H9 (cell line): ENCODE data around the gene ADORA3. TPM values are rescaled to one million over a fixed set of nuclear protein-coding genes. Genes with fewer than 3 reads are reported as not detected.

Source experiments
- DNase-seq: peaks from one replicate; pipeline ENCODE4 v3.0.0-alpha.2; 2017
- H2AFZ ChIP-seq: one replicate; pipeline ENCODE4 v1.6.1; 2013; ENCODE audit warnings: mild to moderate bottlenecking, low read length, control low read depth, moderate library complexity
- H2AK5ac ChIP-seq: 2 replicates; pipeline ENCODE4 v1.6.1; 2013; ENCODE audit warnings: low read length, control low read depth, mixed read lengths; ENCODE audit not compliant: insufficient read length
- H2BK120ac ChIP-seq: one replicate; pipeline ENCODE4 v1.6.1; 2013; ENCODE audit warnings: low read depth, mild to moderate bottlenecking, low read length, control low read depth, inconsistent platforms; ENCODE audit not compliant: poor library complexity, severe bottlenecking
- H2BK12ac ChIP-seq: 2 replicates; pipeline ENCODE4 v1.6.1; 2013; ENCODE audit warnings: low read length, control low read depth, mixed read lengths, low read depth; ENCODE audit not compliant: insufficient read length
- H2BK15ac ChIP-seq: 2 replicates; pipeline ENCODE4 v1.6.1; 2013; ENCODE audit warnings: low read depth, low read length, control low read depth
- H2BK20ac ChIP-seq: one replicate; pipeline ENCODE4 v1.6.1; 2013; ENCODE audit warnings: low read depth, mild to moderate bottlenecking, low read length, control low read depth, inconsistent platforms; ENCODE audit not compliant: poor library complexity, severe bottlenecking
- H2BK5ac ChIP-seq: 2 replicates; pipeline ENCODE4 v1.6.1; 2013; ENCODE audit warnings: low read length, control low read depth, mixed read lengths; ENCODE audit not compliant: insufficient read length
- H3K14ac ChIP-seq: 2 replicates; pipeline ENCODE4 v1.6.1; 2013; ENCODE audit warnings: low read length, control low read depth; ENCODE audit not compliant: insufficient read depth
- H3K18ac ChIP-seq: 2 replicates; pipeline ENCODE4 v1.6.1; 2013; ENCODE audit warnings: low read depth, mild to moderate bottlenecking, mixed read lengths, low read length, control low read depth; ENCODE audit not compliant: insufficient read length
- H3K23ac ChIP-seq: 2 replicates; pipeline ENCODE4 v1.6.1; 2013; ENCODE audit warnings: low read length, control low read depth, mixed read lengths, low read depth; ENCODE audit not compliant: insufficient read length
- H3K23me2 ChIP-seq: 2 replicates; pipeline ENCODE4 v1.6.1; 2013; ENCODE audit warnings: low read depth, mild to moderate bottlenecking, mixed read lengths, low read length, control low read depth; ENCODE audit not compliant: insufficient read length, poor library complexity, severe bottlenecking
- H3K27ac ChIP-seq: 2 replicates; pipeline ENCODE4 v1.5.1; 2013; ENCODE audit warnings: low read length, control low read depth, mixed read lengths, low read depth; ENCODE audit not compliant: insufficient read length
- H3K27me3 ChIP-seq: 2 replicates; pipeline ENCODE4 v1.6.1; 2013; ENCODE audit warnings: low read length, control low read depth, inconsistent platforms; ENCODE audit not compliant: insufficient read depth
- H3K4ac ChIP-seq: 2 replicates; pipeline ENCODE4 v1.6.1; 2013; ENCODE audit warnings: low read depth, mild to moderate bottlenecking, control low read depth, inconsistent platforms, low read length, moderate library complexity
- H3K4me1 ChIP-seq: 2 replicates; pipeline ENCODE4 v1.6.1; 2013; ENCODE audit warnings: low read length, control low read depth, inconsistent platforms; ENCODE audit not compliant: insufficient read depth
- H3K4me2 ChIP-seq: 2 replicates; pipeline ENCODE4 v1.6.1; 2013; ENCODE audit warnings: low read length, control low read depth, mixed read lengths; ENCODE audit not compliant: insufficient read length, insufficient read depth
- H3K56ac ChIP-seq: 2 replicates; pipeline ENCODE4 v1.6.1; 2013; ENCODE audit warnings: low read depth, mild to moderate bottlenecking, mixed read lengths, low read length, control low read depth; ENCODE audit not compliant: insufficient read length
- H3K79me1 ChIP-seq: 2 replicates; pipeline ENCODE4 v1.6.1; 2013; ENCODE audit warnings: low read depth, mild to moderate bottlenecking, moderate library complexity, low read length, control low read depth, inconsistent platforms; ENCODE audit not compliant: insufficient read depth, poor library complexity, severe bottlenecking
- H3K79me2 ChIP-seq: 2 replicates; pipeline ENCODE4 v1.6.1; 2013; ENCODE audit warnings: low read length, control low read depth, inconsistent platforms; ENCODE audit not compliant: insufficient read depth
- H3K9ac ChIP-seq: 2 replicates; pipeline ENCODE4 v1.6.1; 2013; ENCODE audit warnings: low read length, control low read depth, mixed read lengths; ENCODE audit not compliant: insufficient read length; ENCODE audit errors: extremely low read depth
- H3K9me3 ChIP-seq: one replicate; pipeline ENCODE4 v1.6.1; 2013; ENCODE audit warnings: low read depth, low read length, inconsistent platforms; ENCODE audit not compliant: control insufficient read depth
- H3T11ph ChIP-seq: one replicate; pipeline ENCODE4 v1.6.1; 2013; ENCODE audit warnings: mild to moderate bottlenecking, low read length, control low read depth, inconsistent platforms
- H4K20me1 ChIP-seq: one replicate; pipeline ENCODE4 v1.6.1; 2013; ENCODE audit not compliant: control insufficient read depth, insufficient read length, insufficient read depth
- H4K5ac ChIP-seq: 2 replicates; pipeline ENCODE4 v1.6.1; 2013; ENCODE audit warnings: low read depth, mild to moderate bottlenecking, mixed read lengths, low read length, control low read depth; ENCODE audit not compliant: insufficient read length
- H4K8ac ChIP-seq: replicated peaks from 2 replicates; pipeline ENCODE4 v1.6.1; 2013; ENCODE audit warnings: low read length, control low read depth, mixed read lengths, low read depth; ENCODE audit not compliant: insufficient read length
- H4K91ac ChIP-seq: 2 replicates; pipeline ENCODE4 v1.6.1; 2013; ENCODE audit warnings: low read depth, mild to moderate bottlenecking, moderate library complexity, mixed read lengths, low read length, control low read depth; ENCODE audit not compliant: insufficient read length
- H3K27ac Mint-ChIP-seq, 3 experiments: 2 replicates in 2 of 3; 3 replicates in 1 of 3; pipeline ENCODE4 v1.8.0; 2020 to 2021; ENCODE audit warnings: mixed read lengths in 3 of 3, mild to moderate bottlenecking in 1 of 3, moderate library complexity in 1 of 3
- H3K27me3 Mint-ChIP-seq: 2 replicates; pipeline ENCODE4 v1.8.0; 2021; ENCODE audit warnings: low read depth, mild to moderate bottlenecking, moderate library complexity, mixed read lengths
- H3K36me3 Mint-ChIP-seq, 3 experiments: 2 replicates in 2 of 3; 3 replicates in 1 of 3; pipeline ENCODE4 v1.8.0; 2020 to 2021; ENCODE audit warnings: low read depth in 3 of 3, mixed read lengths in 3 of 3; ENCODE audit not compliant: insufficient read depth in 1 of 3
- H3K4me1 Mint-ChIP-seq, 2 experiments: 2 replicates each; pipeline ENCODE4 v1.8.0; 2020; ENCODE audit warnings: mixed read lengths in 2 of 2
- H3K4me3 Mint-ChIP-seq, 2 experiments: 2 replicates in 1 of 2; 3 replicates in 1 of 2; pipeline ENCODE4 v1.8.0; 2020 to 2021; ENCODE audit warnings: mild to moderate bottlenecking in 2 of 2, mixed read lengths in 2 of 2, moderate library complexity in 1 of 2
- H3K9me3 Mint-ChIP-seq, 2 experiments: 2 replicates in 1 of 2; 3 replicates in 1 of 2; pipeline ENCODE4 v1.8.0; 2020; ENCODE audit warnings: mild to moderate bottlenecking in 2 of 2, mixed read lengths in 2 of 2, moderate library complexity in 1 of 2
- WGBS: extraction: QIAGEN DNeasy Blood & Tissue Kit; methylation state at CpG from one replicate; pipeline ENCODE4 v1.1.7; 2013; ENCODE audit warnings: missing lambda C conversion rate, low lambda C conversion rate, mixed read lengths; ENCODE audit not compliant: insufficient read length; ENCODE audit errors: extremely low coverage; 5-methylcytosine and 5-hydroxymethylcytosine counted together
- total RNA-seq: library from RNA; stranded (reverse); gene quantifications from 2 replicates; pipeline ENCODE4 v1.2.1, GENCODE V29; 2021
- TF ChIP-seq, protein P1 (sequence below): fragments of 200-600 bp; sonication (generic); conservative IDR thresholded peaks from 3 replicates; pipeline ENCODE4 v1.8.0; 2021; ENCODE audit warnings: antibody characterized with exemption, mild to moderate bottlenecking

The ADORA3 gene
- total RNA-seq, 1 experiment from 2014 or later = not detected

DNA sequence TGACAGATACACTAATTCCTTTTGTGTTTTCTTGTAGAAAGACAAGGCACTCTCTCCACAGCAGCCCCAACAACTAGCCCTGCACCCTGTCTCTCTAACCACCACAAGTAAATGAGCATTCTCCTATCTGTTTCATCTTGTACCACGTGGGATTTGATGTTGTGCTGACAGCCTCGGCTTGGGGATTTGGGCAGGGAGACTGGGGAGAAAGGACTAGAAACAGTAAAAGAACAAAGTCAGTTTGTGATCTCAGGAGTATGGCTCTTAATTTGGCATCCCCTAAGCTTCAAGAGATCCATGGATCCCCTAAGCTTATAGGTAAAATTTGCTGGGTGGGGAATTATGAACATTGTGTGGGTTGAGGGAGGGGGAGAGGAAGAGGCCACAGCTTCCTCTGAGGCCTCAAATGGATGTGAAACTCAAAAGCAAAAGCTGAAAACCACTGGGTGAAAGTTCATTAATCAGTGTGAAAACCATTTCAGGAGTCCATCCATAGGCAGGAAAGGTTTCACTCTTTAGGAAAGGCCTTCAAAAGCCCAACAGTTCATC is 26.6 kb downstream of the ADORA3 start:
- H4K20me1 ChIP-seq = no peaks in the 10 kb centered on the region
- H4K8ac ChIP-seq = no peak overlapping the region
- H3K23ac ChIP-seq = no peak overlapping the region
- H3K4me1 Mint-ChIP-seq = no peaks in the 10 kb centered on the region
- no peaks in the 10 kb centered on the region for H3K23me2 ChIP-seq
- no CpG with 5 or more reads among the region's 2 CpGs for WGBS
- H3K27me3 Mint-ChIP-seq = no peaks in the 10 kb centered on the region; the same call in 1 of the 2 replicates
- no peaks in the 10 kb centered on the region for H3K27me3 ChIP-seq
- no peaks in the 10 kb centered on the region for H3K79me2 ChIP-seq
- H4K5ac ChIP-seq = no peak overlapping the region
- no peak overlapping the region for H3K4ac ChIP-seq
- no peak overlapping the region for H3K27ac ChIP-seq
- no peaks in the 10 kb centered on the region for H3K79me1 ChIP-seq
- no peak overlapping the region for H2BK5ac ChIP-seq
- no peaks in the 10 kb centered on the region for H3K9me3 Mint-ChIP-seq
- H3K4me2 ChIP-seq = no peak overlapping the region
- H2BK12ac ChIP-seq = no peak overlapping the region
- no peaks in the 10 kb centered on the region; a peak in 1 of 7 replicates for H3K36me3 Mint-ChIP-seq
- H3K9me3 ChIP-seq = no peaks in the 10 kb centered on the region
- no peak overlapping the region for H3K9ac ChIP-seq
- no peak overlapping the region for H3K14ac ChIP-seq
- no peak overlapping the region for H2BK120ac ChIP-seq
- H2AFZ ChIP-seq = no peak overlapping the region
- H3T11ph ChIP-seq = no peak overlapping the region
- H4K91ac ChIP-seq = no peak overlapping the region
- no peak overlapping the region for H3K4me3 Mint-ChIP-seq
- TF ChIP-seq, protein P1, sequence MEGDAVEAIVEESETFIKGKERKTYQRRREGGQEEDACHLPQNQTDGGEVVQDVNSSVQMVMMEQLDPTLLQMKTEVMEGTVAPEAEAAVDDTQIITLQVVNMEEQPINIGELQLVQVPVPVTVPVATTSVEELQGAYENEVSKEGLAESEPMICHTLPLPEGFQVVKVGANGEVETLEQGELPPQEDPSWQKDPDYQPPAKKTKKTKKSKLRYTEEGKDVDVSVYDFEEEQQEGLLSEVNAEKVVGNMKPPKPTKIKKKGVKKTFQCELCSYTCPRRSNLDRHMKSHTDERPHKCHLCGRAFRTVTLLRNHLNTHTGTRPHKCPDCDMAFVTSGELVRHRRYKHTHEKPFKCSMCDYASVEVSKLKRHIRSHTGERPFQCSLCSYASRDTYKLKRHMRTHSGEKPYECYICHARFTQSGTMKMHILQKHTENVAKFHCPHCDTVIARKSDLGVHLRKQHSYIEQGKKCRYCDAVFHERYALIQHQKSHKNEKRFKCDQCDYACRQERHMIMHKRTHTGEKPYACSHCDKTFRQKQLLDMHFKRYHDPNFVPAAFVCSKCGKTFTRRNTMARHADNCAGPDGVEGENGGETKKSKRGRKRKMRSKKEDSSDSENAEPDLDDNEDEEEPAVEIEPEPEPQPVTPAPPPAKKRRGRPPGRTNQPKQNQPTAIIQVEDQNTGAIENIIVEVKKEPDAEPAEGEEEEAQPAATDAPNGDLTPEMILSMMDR = no peak
- no peaks in the 10 kb centered on the region for H3K4me1 ChIP-seq
- H3K56ac ChIP-seq = no peak overlapping the region
- no peak overlapping the region for H2AK5ac ChIP-seq
- H3K27ac Mint-ChIP-seq = no peak overlapping the region
- no peak overlapping the region for H2BK15ac ChIP-seq
- H3K18ac ChIP-seq = no peak overlapping the region
- no peak for DNase-seq
- H2BK20ac ChIP-seq = no peak overlapping the region
